Femur (tissue), 1 donor: ENCODE results near the gene RAB22A.
A peak's percentile ranks its signal among the peaks of the same experiment; 100 is the strongest.

Source experiments
- DNase-seq: peaks from one replicate; pipeline ENCODE4 v3.0.0-alpha.2; 2017

Gene RAB22A

GRCh38 chr20:58305061-58305460 lies 4.5 kb upstream of the RAB22A start:
- no peak for DNase-seq

GRCh38 chr20:58306421-58307261 lies 2.9 kb upstream of the RAB22A start:
- DNase-seq = peak; percentile 34

- DNase-seq = no peak
Measured at GRCh38 chr20:58307270-58307669, 2.2 kb upstream of the RAB22A start.

GRCh38 chr20:58308290-58308679 lies 1.2 kb upstream of the RAB22A start:
- no peak for DNase-seq

- DNase-seq = peak; percentile 74
Measured at GRCh38 chr20:58308680-58309527, 611 bp upstream of the RAB22A start.

GRCh38 chr20:58310291-58310782 lies 822 bp downstream of the RAB22A start:
- DNase-seq = no peak

- DNase-seq = no peak
Measured at GRCh38 chr20:58312836-58313235, 3.3 kb downstream of the RAB22A start.

GRCh38 chr20:58313396-58313795 lies 3.9 kb downstream of the RAB22A start:
- DNase-seq = no peak

GRCh38 chr20:58321205-58321604 lies 11.7 kb downstream of the RAB22A start:
- no peak for DNase-seq

- DNase-seq = no peak
Measured at GRCh38 chr20:58322083-58322482, 12.6 kb downstream of the RAB22A start.

GRCh38 chr20:58325912-58326311 lies 16.4 kb downstream of the RAB22A start:
- no peak for DNase-seq

- no peak for DNase-seq
Measured at GRCh38 chr20:58327211-58327610, 17.7 kb downstream of the RAB22A start.

GRCh38 chr20:58328836-58329235 lies 19.3 kb downstream of the RAB22A start:
- no peak for DNase-seq

GRCh38 chr20:58329711-58330110 lies 20.2 kb downstream of the RAB22A start:
- DNase-seq = no peak

- DNase-seq = no peak
Measured at GRCh38 chr20:58330249-58330648, 20.7 kb downstream of the RAB22A start.

GRCh38 chr20:58330687-58331086 lies 21.2 kb downstream of the RAB22A start:
- peak; percentile 80 for DNase-seq

GRCh38 chr20:58331961-58332551 lies 22.5 kb downstream of the RAB22A start:
- no peak for DNase-seq

- no peak for DNase-seq
Measured at GRCh38 chr20:58339741-58340140, 30.2 kb downstream of the RAB22A start.

- DNase-seq = no peak
Measured at GRCh38 chr20:58340151-58340550, 30.6 kb downstream of the RAB22A start.

- no peak for DNase-seq
Measured at GRCh38 chr20:58340853-58341252, 31.3 kb downstream of the RAB22A start.

- DNase-seq = no peak
Measured at GRCh38 chr20:58342104-58342945, 32.8 kb downstream of the RAB22A start.

GRCh38 chr20:58344741-58345140 lies 35.2 kb downstream of the RAB22A start:
- no peak for DNase-seq
